AG09309 (cell line): ENCODE results near the gene UGT2B17.
"Not testable (repeated sequence)": the region's sequence is repeated elsewhere in the genome, so short reads cannot be mapped to it uniquely, and the experiment has no call there.

Source experiments
- DNase-seq: peaks from one replicate; pipeline ENCODE4 v3.0.0-alpha.2; 2010; ENCODE audit warnings: low read depth
- H3K4me3 ChIP-seq: 2 replicates; pipeline ENCODE4 v1.5.1; 2011; ENCODE audit warnings: mild to moderate bottlenecking, low read depth, low read length, moderate library complexity; ENCODE audit not compliant: control insufficient read depth
- CTCF ChIP-seq: IDR thresholded peaks from 2 replicates; pipeline ENCODE4 v1.5.1; 2011; ENCODE audit warnings: mild to moderate bottlenecking, low read depth, low read length, inconsistent platforms; ENCODE audit not compliant: insufficient read depth, control insufficient read depth; ENCODE audit errors: missing control alignments

Gene UGT2B17

GRCh38 chr4:68582339-68582717 is 6.2 kb upstream of the UGT2B17 start:
- no peak for DNase-seq
- no peak overlapping the region for H3K4me3 ChIP-seq
- no peak for TF ChIP-seq CTCF

- DNase-seq: no peak
- no peak for TF ChIP-seq CTCF
- H3K4me3 ChIP-seq: no peak overlapping the region
These were observed 5.5 kb upstream of the UGT2B17 start for GRCh38 chr4:68581383-68582338.

GRCh38 chr4:68577590-68577989 is 1.5 kb upstream of the UGT2B17 start:
- H3K4me3 ChIP-seq: no peak overlapping the region
- TF ChIP-seq CTCF: no peak
- DNase-seq: no peak

GRCh38 chr4:68575636-68576035 is 486 bp downstream of the UGT2B17 start:
- DNase-seq, H3K4me3 ChIP-seq: not testable (repeated sequence)

GRCh38 chr4:68575081-68575480 is 1.0 kb downstream of the UGT2B17 start:
- no peak for DNase-seq
- no peak overlapping the region for H3K4me3 ChIP-seq
- no peak for TF ChIP-seq CTCF

- no peak for DNase-seq
- no peak overlapping the region for H3K4me3 ChIP-seq
- TF ChIP-seq CTCF: no peak
These were observed 3.4 kb downstream of the UGT2B17 start for GRCh38 chr4:68572653-68573170.

- no peak overlapping the region for H3K4me3 ChIP-seq
- no peak for DNase-seq
- TF ChIP-seq CTCF: no peak
These were observed 6.0 kb downstream of the UGT2B17 start for GRCh38 chr4:68570122-68570507.
